ENCODE data around the gene METTL26. TPM values are rescaled to one million over a fixed set of nuclear protein-coding genes. Genes with fewer than 3 reads are reported as not detected.

The METTL26 gene
- total RNA-seq, 1 donor = 51.8 TPM

DNA sequence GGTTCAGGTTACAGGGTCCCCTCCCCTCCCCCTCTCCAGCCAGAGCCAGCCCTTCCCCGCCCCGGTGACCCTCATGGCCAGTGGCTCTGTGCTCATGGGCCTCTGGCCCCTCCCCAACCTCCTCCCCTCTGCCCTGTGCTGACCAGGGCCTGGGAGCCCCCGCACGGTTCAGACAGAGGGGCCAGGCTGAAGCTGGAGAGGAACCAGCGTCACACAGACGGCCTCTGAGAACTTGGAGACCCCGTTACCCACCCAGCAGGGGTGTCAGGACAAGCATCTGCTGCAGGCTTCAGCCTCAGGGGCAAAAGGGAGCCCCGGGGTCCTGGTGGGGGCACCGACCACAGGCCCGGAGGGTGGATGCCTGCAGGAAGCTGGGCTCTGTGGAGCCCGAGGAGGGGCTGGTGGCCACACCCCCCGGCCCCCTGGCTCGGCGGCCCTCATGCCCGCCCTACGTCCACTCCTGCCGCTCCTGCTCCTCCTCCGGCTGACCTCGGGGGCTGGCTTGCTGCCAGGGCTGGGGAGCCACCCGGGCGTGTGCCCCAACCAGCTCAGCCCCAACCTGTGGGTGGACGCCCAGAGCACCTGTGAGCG, 5.2 kb downstream of the METTL26 start, which contains the start of gene WFIKKN1:
TSS of gene WFIKKN1 (plus strand) at position 171 of the 591 bp plus-strand sequence. CDS start at position 440, 269 bp downstream.
- TF ChIP-seq CTCF (IDR thresholded peaks at IDR 0.05; ENCODE audit: insufficient read depth, low read depth, low read length) = no peak

DNA sequence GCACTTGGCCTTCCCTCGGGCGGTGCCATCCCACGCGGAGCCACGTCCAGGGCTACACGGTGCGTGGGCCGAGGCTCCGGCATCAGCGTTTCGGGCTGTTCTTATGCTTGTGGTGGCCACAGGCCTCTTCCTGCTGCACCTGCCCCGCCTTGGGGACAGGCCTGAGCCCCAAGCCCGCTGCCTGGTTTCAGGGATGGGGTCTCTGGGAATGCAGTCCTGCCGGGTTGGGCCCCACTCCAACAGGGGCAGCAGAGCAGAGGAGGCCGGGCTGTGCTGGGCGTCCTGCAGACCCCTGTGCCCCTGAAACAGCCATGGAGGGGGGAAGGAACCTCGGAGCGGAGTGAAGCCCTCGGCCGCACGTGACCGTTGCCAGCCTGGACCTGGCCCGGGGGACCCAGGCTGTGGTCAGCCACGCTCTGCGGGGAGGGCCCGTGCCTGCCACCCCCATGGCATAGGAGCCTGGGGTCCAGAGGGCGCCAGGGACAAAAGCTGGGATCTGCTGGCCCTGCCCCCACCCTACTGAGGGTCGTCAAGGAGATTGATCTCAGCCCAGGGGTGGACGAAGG, 5.8 kb downstream of the METTL26 start:
- DNase-seq (ENCODE audit: low read depth) = no peak
- TF ChIP-seq CTCF (IDR thresholded peaks at IDR 0.05; ENCODE audit: insufficient read depth, low read depth, low read length) = no peak
- no peak overlapping the region for H3K4me3 ChIP-seq (ENCODE audit: low read depth, low read length)

More for the DNA sequence above, 5.2 kb downstream of the METTL26 start, which contains the start of gene WFIKKN1:
- no peak within 1 kb of the TSS for H3K4me3 ChIP-seq (ENCODE audit: low read depth, low read length)
- no peak for DNase-seq (ENCODE audit: low read depth)

- DNase-seq (ENCODE audit: low read depth) = peak; percentile 48
- no peak for TF ChIP-seq CTCF (IDR thresholded peaks at IDR 0.05; ENCODE audit: insufficient read depth, low read depth, low read length)
- no peak overlapping the region for H3K4me3 ChIP-seq (ENCODE audit: low read depth, low read length)
Observed at GRCh38 chr16:629833-630248, 6.3 kb downstream of the METTL26 start.

DNA sequence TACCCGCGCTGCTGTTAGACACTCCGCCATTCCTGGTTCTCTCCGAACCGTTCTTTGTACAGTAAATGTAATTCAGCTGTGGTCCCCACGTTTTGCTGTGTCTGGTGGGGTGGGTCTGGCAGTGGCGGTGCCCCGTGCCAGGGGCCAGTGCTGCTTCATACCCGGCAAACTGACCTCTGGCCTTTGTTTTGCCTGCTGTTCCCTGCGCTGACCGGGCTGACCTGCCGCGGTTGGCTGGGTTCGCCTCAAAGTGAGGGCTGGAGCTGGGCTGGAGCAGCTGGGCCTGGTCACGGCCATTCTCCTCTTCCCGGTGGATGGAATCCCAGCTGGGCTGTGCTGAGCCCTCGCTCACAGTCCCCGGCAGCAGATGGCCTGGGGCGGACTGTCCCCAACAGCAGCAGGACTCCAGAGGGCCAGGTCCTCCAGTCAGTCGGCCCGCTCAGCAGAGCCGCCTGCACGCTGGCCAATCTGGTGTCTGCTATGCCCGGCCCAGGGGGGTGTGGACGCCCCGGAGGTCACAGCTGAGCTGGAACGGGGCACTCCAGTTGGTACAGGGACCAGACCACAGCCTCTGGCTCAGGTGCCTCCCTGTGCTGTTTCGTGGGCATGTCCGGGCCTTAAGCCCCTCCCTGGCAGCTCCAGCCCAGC, 6.8 kb downstream of the METTL26 start:
- no peak for TF ChIP-seq CTCF (IDR thresholded peaks at IDR 0.05; ENCODE audit: insufficient read depth, low read depth, low read length)

DNA sequence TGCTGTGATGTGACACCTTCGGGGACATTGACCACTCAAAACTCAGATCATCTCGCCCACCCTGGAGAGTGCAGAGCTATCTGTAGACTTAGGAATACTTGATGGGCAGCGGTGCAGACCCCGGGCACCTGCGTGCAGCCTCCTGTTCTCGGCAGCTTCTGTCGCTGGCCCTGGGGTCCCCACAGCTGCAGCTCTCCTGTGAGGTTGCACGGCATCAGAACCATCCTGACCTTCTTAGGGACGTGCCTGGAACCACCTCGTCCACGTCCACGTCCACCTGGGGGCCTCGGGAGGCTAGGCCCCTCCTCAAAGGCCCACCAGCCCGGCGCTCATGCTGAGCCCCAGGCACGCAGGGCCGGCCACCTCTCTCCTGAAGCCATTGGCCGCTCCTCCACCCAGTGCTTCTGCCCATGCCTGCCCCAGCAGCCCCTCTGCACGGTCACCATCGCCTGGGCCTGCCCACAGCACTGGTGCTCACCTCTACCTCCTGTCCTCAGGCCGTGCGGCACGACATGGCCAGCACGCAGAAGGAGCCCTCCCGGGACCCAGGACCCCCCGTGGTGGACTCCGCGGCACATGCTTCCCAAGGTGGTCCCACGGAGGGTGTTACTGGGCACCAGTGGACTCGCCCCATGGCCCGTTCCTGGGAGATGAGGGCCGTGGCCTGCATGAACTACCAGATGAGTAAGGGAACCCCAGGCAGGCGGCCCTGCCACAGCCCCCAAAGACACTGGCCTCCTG, 7.6 kb downstream of the METTL26 start:
- TF ChIP-seq CTCF (IDR thresholded peaks at IDR 0.05; ENCODE audit: insufficient read depth, low read depth, low read length) = no peak
- no peak overlapping the region for H3K4me3 ChIP-seq (ENCODE audit: low read depth, low read length)
- DNase-seq (ENCODE audit: low read depth) = no peak

More for the DNA sequence above, 6.8 kb downstream of the METTL26 start:
- no peak overlapping the region for H3K4me3 ChIP-seq (ENCODE audit: low read depth, low read length)
- DNase-seq (ENCODE audit: low read depth) = no peak

DNA sequence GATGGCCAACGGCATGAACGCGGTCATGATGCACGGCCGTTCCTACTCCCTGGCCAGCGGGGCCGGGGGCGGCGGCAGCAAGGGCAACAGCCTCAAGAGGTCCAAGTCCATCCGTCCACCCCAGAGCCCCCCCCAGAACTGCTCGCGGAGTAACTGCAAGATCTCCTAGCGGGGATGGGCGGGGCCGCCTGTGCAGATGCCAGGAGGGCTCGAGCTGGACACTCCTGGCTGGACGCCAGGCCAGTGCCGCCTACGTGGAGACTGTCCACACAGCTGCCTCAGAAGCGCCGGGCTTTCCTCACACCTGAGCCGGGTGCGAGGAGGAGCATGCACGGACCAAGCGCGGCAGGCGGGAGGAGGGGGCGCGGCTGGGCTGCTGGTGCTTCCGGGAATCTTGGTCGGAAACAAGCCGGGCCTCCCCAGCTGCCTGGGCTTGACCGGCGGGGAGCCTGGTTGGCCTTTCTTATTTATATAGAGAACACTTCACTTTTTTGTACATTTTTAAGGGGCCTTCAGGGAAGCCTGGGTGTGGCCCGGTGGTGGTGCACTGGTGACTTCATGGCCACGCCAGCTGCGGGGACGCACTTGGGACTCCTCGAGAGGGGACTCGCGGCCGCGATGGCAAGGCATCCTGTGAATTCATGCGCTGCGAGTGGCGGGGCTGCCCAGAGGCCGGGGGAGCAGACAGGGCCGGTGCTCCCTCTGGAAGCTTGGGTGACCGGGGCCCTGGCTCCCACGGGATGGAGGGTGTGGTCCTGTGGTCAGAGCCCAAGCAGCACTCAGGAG, 8.5 kb downstream of the METTL26 start:
- TF ChIP-seq CTCF (IDR thresholded peaks at IDR 0.05; ENCODE audit: insufficient read depth, low read depth, low read length) = no peak
- DNase-seq (ENCODE audit: low read depth) = peak; percentile 50
- no peak overlapping the region for H3K4me3 ChIP-seq (ENCODE audit: low read depth, low read length)
